HG02840 (cell line): Measurements from ENCODE around the gene BFSP2.

Experiments
- ATAC-seq: cut with Tn5 transposase; IDR thresholded peaks from one replicate; pipeline ENCODE4 v1.9.1; 2021; ENCODE audit warnings: mild to moderate bottlenecking, moderate library complexity, moderate number of reproducible peaks; ENCODE audit not compliant: unreplicated experiment, low FRiP score

Gene BFSP2

DNA sequence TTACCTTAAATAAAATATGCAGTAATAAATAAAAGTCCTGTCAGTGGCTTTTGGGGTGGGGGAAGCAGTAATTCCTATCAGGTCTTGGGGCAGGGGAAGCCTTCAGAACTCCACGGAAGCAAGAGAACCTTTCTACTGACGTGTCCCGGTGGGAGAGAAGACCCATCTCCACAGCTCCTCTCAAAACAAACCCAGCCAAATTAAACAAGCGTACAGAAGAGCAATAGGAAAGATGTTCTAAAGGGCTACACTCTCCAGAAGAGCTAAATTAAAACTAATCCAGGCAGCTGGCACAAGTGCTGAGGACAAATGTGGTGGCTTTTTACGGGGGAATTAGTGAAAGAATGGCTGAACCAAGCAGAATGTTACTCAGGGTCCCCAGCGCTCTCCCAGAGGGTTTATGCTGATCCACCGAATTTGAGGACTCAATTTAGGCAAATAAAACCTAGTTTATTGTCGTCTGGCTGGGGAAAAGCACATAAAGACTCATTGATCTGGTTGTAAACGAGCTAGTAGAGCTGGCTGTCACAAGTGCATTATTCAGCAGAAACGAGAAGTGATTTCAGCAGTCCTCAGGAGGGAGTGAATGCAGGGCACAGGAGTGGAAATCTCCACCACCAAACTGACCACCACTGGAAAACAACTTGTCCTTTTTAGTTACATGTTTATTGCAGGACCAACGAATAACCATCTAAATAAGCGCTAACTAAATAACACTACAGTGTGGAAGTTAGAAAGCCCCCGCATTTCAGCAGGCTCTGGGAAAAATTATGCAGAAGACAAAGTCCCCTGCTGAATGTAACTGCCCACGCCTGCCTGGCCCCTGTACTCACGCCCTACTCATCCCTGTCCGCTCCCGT lies 13.5 kb downstream of the BFSP2 start:
- no peak for ATAC-seq

DNA sequence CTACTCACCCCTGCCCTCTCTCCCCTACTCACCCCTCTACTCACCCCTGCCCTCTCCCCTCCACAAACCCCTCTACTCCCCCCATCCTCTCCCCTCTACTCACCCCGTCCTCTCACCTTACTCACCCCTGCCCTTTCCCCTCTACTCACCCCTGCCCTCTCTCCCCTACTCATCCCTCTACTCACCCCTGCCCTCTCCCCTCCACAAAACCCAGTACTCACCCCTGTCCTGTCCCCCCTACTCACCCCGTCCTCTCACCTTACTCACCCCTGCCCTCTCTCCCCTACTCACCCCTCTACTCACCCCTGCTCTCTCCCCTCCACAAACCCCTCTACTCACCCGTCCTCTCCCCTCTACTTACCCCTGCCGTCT lies 14.2 kb downstream of the BFSP2 start:
- ATAC-seq, result no peak

DNA sequence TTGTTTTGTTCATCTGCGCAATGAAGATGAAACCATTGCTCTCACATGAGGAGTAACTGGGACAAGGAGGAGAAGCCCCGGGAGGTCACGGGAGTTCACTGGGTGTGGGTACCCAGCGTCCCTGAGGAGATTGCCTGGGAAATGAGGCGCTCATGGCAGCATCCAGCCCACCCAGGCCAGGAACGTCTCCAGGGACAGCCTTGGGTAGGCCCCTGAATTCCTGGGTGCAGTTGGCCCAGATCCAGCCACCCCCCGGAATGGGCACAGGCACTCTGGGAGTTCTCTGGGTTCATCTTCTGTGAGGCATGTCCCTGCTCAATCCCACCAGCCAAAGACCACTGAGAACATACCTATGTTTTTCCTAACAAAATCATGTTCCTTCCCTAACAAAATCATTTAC lies 18.5 kb downstream of the BFSP2 start:
- no peak for ATAC-seq

DNA sequence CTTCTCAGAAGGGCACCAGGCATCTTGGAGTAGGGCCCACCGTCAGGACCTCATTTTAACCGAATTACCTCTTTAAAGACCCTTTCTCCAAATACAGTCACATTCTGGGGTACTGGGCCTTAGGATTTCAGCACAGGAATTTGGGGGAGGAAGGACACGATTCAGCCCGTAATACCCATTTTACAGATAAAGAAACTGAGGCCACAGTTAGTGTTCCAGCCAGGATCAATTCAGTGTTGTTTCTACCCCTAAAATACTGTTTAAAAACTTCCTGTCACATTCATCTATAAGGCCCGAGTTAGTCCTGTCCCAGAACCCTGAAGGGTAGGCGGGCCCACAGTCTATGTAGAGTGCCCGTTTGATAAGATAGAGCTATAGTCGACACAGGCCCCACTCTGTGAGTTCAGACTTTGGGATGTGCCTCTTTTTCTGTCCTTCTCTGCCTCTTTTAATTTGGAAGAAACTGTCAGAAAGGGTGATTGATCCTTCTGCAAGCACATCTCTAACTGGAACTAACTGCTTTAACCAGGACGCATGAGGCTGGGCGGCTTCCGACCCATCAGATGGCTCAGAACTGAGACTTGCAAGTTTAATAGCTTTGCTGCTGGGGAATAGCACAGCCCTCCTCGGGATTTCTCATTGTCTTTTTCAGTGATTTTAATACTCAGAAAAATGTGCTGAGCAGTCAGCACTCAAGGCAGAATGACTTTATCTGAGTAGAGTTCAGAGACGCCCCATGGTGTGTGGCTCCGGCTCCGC lies 19.5 kb downstream of the BFSP2 start:
- no peak for ATAC-seq

DNA sequence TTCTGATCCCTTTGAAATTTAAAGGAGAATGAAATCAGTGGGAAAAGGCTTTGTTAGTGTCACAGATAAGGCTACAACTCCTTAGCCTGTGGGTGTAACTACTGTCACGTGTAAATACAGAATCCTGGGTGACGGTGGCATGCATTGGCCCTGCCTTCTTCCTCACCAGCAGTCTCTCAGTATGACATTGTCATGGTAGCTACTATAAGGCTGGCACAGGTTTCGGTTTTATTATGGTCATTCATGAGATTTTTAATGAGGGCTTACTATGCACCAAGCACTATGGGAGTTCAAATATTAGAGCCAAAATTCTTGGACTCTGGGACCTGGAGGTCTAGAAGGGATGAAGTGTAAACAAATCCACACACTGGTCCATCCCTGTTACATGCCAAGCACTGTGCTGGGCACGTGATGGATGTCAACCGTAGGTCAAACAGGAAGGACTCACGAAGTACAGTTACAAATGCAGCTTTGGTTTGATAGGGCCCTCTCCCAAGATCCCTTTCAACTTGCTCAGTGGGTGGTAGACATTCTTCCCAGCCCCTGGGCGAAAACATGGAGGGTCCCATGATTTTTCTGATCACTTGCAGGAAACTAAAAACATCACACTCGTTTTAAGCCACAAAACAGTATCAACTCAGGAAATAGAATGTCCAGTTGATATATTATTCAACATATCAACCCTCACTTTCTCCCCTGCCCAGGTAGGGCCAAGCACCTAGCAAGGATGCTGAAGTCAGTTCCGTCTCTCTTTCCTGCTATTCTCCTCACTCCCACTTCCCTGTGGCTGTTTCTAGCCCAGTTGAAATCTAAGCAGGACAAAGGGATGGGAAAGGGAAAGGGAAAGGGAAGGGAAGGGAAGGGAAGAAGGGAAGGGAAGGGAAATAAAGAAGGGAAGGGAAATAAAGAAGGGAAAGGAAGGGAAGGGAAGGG lies 25.3 kb downstream of the BFSP2 start:
- no peak for ATAC-seq

DNA sequence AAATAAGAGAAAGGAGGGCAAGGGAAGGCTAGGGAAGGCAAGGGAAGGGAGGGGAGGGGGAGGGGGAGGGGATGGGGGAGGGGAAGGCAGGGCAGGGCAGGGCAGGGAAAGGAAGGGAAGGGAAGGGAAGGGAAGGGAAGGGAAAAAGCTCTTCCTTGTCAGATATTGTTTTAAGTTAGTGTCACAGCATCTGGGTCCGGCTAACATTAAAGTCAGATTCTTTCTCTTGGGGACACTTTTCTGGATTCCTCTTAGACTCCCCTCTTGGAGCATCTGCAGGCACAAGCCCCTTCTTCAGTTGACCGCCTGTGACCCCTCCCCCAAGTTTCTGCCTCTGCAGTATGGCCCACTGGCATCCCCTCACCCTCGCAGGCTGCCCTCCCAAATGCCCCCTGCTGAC lies 26.0 kb downstream of the BFSP2 start:
- no peak for ATAC-seq

DNA sequence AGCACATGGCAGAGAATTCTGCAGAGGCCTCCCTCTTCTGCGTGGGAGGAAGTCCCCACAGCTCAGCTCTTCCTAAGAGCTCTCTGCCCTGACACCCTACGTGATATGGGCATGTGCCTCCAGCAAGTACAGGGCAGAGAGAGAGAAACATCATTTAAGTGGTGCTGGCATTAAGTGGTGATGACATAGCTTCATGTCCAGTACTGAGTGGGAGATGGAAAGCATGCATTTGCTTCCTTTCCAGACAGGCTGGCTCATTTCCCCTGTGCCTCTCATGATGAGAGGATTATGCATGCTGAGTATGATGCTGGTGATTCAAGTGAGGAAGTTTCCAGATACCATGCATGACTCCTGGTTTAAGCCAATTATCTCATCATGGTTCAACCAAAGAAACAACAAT lies 26.9 kb downstream of the BFSP2 start:
- ATAC-seq, result no peak

GRCh38 chr3:133428552-133428951 lies 28.7 kb downstream of the BFSP2 start:
- no peak for ATAC-seq

- ATAC-seq, result no peak
Observed at GRCh38 chr3:133429063-133429462, 29.2 kb downstream of the BFSP2 start.

DNA sequence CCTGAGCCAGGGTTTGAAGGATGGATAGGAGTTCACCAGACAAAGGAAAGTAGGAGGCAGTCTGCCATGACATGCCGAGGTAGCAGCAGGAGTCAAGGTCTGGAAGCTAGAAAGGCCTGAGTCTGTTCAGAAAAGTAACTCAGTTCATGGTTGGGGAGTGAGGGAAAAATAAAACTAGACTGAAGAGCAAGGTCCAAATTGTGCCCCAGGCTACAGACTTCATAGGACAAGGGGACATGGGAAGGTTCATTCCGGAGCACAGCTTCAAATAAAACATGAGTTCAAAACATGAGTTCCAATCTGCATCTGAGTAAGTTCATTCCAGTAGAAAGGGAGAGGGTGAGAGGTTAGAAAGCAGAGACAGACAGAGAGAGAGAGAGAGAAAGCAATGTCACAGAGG lies 39.7 kb downstream of the BFSP2 start:
- ATAC-seq, result no peak

DNA sequence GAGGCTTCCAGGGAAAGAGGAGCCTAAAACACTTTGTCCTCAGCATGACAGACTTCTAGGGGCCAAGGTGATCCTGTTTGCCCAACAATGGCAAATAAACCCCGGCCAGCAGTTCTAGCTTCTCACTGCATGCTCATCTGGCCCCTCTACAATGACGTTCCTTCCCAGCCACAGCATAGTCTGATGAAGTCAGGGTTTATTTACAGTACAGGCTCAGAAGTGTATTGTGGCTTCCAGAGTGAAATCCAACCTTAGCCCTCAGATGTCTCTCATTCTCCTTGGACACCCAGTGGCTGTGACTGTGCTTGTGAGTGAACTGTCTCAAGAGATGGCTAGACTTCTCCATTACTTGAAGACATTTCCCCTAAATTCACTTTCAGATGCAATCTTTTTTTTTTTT lies 40.8 kb downstream of the BFSP2 start:
- ATAC-seq, result no peak

DNA sequence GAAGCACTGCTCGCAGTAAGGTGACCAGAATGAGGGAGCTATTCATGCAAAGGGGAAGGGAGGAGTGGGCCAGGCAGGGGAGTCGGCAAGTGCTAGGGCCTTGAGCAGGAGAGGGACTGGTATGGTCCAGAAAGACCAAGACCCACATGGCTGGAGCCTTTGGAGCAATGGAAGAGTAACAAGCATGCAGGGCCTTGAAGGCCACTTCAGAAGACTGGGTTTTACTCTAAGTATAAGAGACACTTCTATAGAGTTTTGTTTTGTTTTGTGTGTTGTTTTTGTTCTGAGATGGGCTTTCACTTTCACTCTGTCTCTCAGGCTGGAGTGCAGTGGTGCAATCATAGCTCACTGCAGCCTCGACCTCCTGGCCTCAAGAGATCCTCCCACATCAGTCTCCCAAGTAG lies 42.0 kb downstream of the BFSP2 start:
- ATAC-seq, result peak; percentile 65

- ATAC-seq, result no peak
Observed at GRCh38 chr3:133442518-133442917, 42.7 kb downstream of the BFSP2 start.

DNA sequence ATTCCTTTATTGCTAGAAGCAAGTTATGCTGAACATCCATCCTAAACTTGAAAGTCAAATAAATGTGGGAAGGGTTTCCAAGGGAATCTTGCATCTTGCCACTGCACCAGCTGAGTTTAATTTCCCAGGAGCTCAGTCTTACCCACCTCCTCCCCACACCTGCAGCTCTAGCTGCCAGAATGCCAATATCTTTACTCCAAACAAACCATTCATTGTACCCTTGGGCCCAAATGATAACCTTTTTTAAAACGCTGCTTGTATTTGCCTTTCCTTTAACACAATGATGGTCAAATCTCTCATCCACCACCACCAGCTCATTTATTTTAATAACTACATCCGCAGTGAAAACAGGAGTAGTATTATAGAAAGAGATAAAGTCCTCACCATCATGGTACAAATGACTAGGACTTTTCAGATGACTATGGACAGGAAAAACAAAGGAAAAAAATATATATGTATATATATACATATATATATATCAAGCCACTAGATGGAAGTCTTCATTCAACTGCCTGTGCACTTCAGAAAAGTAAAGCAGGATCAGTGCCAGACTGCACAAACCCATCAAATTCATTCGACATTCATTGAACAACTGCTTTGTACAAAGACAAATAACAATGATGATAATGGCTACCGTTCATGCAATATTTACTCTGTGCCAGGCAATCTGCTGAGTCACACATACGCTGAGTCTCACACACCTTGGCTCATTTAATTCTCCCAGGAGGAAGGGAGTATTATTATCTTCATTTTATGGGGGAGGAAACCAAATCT lies 44.0 kb downstream of the BFSP2 start:
- no peak for ATAC-seq

GRCh38 chr3:133444423-133444774 lies 44.5 kb downstream of the BFSP2 start:
- no peak for ATAC-seq

- no peak for ATAC-seq
Observed at GRCh38 chr3:133445108-133445507, 45.3 kb downstream of the BFSP2 start.

DNA sequence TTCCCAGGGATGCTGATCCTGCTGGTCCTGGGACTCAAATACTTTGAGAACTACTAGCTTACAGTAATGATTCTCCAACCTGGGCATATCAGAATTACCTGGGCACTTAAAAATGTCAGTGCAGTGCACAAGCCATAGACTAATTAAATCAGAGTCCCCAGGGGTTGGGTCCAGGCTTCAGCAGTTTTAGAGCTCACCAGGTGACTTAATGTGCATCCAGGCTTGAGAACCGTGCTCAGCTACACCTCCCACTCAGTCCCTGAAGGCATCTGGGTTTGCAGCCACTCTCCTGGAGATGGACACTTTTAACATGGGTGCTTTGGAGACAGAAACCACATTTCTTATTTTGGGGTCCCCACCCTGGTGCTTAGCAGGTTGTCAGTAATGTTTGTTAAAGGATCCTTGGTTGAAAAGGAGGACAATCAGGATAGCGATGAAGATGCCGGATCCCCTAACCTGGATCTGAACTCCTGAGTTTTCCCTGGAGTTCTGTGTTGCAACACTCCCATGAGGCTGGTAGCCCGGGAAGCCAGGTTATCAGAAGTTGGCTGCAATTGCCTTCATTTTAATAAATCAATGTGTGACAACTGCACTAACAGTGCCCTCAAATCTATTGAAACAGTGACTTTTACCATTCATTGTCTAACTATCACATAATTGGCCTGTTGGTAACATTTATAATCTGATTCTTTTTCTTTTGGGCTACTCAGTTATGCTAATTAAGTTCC lies 48.1 kb downstream of the BFSP2 start:
- ATAC-seq, result no peak

GRCh38 chr3:133448478-133449122 lies 48.7 kb downstream of the BFSP2 start:
- ATAC-seq, result peak; percentile 94

DNA sequence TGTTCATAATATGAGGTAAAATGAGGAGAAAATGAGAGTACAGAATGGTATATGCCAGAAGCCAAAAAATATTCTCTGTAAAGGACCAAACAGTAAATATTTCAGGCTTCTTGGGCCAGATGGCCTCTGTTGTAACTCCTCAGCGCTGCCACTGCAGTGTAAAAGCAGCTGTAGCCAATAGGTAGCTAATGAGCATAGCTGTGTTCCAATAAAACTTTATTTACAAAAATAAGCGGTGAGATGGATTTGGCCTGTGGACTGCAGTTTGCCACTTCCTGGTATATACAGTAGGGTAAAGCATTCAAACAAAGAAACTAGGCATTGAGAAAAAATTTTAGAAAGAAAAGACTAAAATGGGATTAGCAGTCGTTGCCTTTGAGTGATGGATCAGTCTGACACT lies 51.5 kb downstream of the BFSP2 start:
- no peak for ATAC-seq
